ENCODE data around the gene TSPEAR.

The TSPEAR gene

GRCh38 chr21:44711327-44712202 is at the start of gene TSPEAR:
TSS of gene TSPEAR (minus strand) at chr21:44711572. CDS start at chr21:44711514, 58 bp downstream.
- no peak for DNase-seq (ENCODE audit: low read depth in 2 of 2)

- DNase-seq (ENCODE audit: low read depth in 2 of 2), result no peak
These were observed 49.0 kb upstream of the TSPEAR start for GRCh38 chr21:44760376-44760775.

GRCh38 chr21:44759628-44760285 is 48.4 kb upstream of the TSPEAR start:
- no peak for DNase-seq (ENCODE audit: low read depth in 2 of 2)

- DNase-seq (ENCODE audit: low read depth in 2 of 2), result no peak
These were observed 47.6 kb upstream of the TSPEAR start for GRCh38 chr21:44758781-44759627.

GRCh38 chr21:44758141-44758561 is 46.8 kb upstream of the TSPEAR start:
- no peak for DNase-seq (ENCODE audit: low read depth in 2 of 2)

- no peak for DNase-seq (ENCODE audit: low read depth in 2 of 2)
These were observed 46.4 kb upstream of the TSPEAR start for GRCh38 chr21:44757731-44758130.

GRCh38 chr21:44756423-44757185 is 45.2 kb upstream of the TSPEAR start:
- DNase-seq (ENCODE audit: low read depth in 2 of 2), result no peak

GRCh38 chr21:44755227-44755626 is 43.9 kb upstream of the TSPEAR start:
- no peak for DNase-seq (ENCODE audit: low read depth in 2 of 2)

- DNase-seq (ENCODE audit: low read depth in 2 of 2), result no peak
These were observed 42.0 kb upstream of the TSPEAR start for GRCh38 chr21:44753357-44753756.

- DNase-seq (ENCODE audit: low read depth in 2 of 2), result no peak
These were observed 41.4 kb upstream of the TSPEAR start for GRCh38 chr21:44752671-44753235.

GRCh38 chr21:44751799-44752636 is 40.6 kb upstream of the TSPEAR start:
- no peak for DNase-seq (ENCODE audit: low read depth in 2 of 2)

- DNase-seq (ENCODE audit: low read depth in 2 of 2), result no peak
These were observed 39.9 kb upstream of the TSPEAR start for GRCh38 chr21:44751186-44751798.

GRCh38 chr21:44750675-44751025 is 39.3 kb upstream of the TSPEAR start:
- no peak for DNase-seq (ENCODE audit: low read depth in 2 of 2)

GRCh38 chr21:44749759-44750674 is 38.6 kb upstream of the TSPEAR start:
- DNase-seq (ENCODE audit: low read depth in 2 of 2), result no peak

GRCh38 chr21:44749116-44749758 is 37.9 kb upstream of the TSPEAR start:
- DNase-seq (ENCODE audit: low read depth in 2 of 2), result no peak

GRCh38 chr21:44748621-44749020 is 37.2 kb upstream of the TSPEAR start:
- no peak for DNase-seq (ENCODE audit: low read depth in 2 of 2)

- no peak for DNase-seq (ENCODE audit: low read depth in 2 of 2)
These were observed 31.2 kb upstream of the TSPEAR start for GRCh38 chr21:44742418-44743153.

All from stimulated activated CD8-positive, alpha-beta memory T cell treated with anti-CD3 and anti-CD28 coated beads, Interleukin-2, amount 100 ng/mL, for 48 hours (primary cell).